HEK293T (cell line): Measurements from ENCODE around the gene AGAP1.

ENCODE experiments used
- ARNT ChIP-seq: fragments of 450-650 bp; IDR thresholded peaks from 2 replicates; pipeline ENCODE4 v1.6.1; 2017; ENCODE audit warnings: mild to moderate bottlenecking
- SP1 ChIP-seq: fragments of 450-650 bp; IDR thresholded peaks from 2 replicates; pipeline ENCODE4 v1.6.1; 2017
- SUZ12 ChIP-seq: fragments of 450-650 bp; IDR thresholded peaks from 2 replicates; pipeline ENCODE4 v1.6.1; 2016; ENCODE audit warnings: mild to moderate bottlenecking

- TF ChIP-seq SUZ12 (no peak), ARNT (no peak), SP1 (no peak)
These were observed 639.7 kb downstream of the AGAP1 start for GRCh38 chr2:236133410-236134012.
